Loucy (cell line): ENCODE results near the gene AP3D1.

Source experiments
- H2AFZ ChIP-seq: fragments of 200-600 bp; sonication (generic); 2 replicates; pipeline ENCODE4 v1.6.0; 2016; ENCODE audit warnings: antibody characterized with exemption, mild to moderate bottlenecking, low read length, moderate library complexity
- H3F3A ChIP-seq: fragments of 200-600 bp; 2 replicates; pipeline ENCODE4 v1.6.0; 2016; ENCODE audit warnings: antibody characterized with exemption, low read depth, mild to moderate bottlenecking
- H3K27me3 ChIP-seq: fragments of 200-600 bp; sonication (generic); 2 replicates; pipeline ENCODE4 v1.6.1; 2014; ENCODE audit warnings: low read length, mild to moderate bottlenecking; ENCODE audit not compliant: insufficient read depth, poor library complexity, severe bottlenecking
- H3K36me3 ChIP-seq: fragments of 200-600 bp; sonication (generic); 2 replicates; pipeline ENCODE4 v1.6.1; 2016; ENCODE audit warnings: low read length; ENCODE audit not compliant: insufficient read depth
- H3K4me1 ChIP-seq: fragments of 200-600 bp; sonication (generic); 2 replicates; pipeline ENCODE4 v1.5.1; 2014; ENCODE audit warnings: low read length, mild to moderate bottlenecking; ENCODE audit not compliant: insufficient read depth, poor library complexity, severe bottlenecking
- H3K4me2 ChIP-seq: fragments of 200-600 bp; sonication (generic); 2 replicates; pipeline ENCODE4 v1.6.0; 2014; ENCODE audit warnings: antibody characterized with exemption, low read length, low read depth, mild to moderate bottlenecking; ENCODE audit not compliant: poor library complexity, severe bottlenecking
- H3K4me3 ChIP-seq: fragments of 200-600 bp; sonication (generic); 2 replicates; pipeline ENCODE4 v1.5.1; 2014; ENCODE audit warnings: low read length, mild to moderate bottlenecking, mixed read lengths; ENCODE audit not compliant: poor library complexity, severe bottlenecking
- H3K79me2 ChIP-seq: fragments of 200-600 bp; sonication (generic); 2 replicates; pipeline ENCODE4 v1.6.1; 2014; ENCODE audit warnings: low read length; ENCODE audit not compliant: insufficient read depth
- H3K9ac ChIP-seq: fragments of 200-600 bp; sonication (generic); 2 replicates; pipeline ENCODE4 v1.6.0; 2014; ENCODE audit warnings: mild to moderate bottlenecking, low read depth, low read length, moderate library complexity; ENCODE audit not compliant: poor library complexity, severe bottlenecking
- H3K9me2 ChIP-seq: fragments of 200-600 bp; sonication (generic); replicated peaks from 2 replicates; pipeline ENCODE4 v1.6.1; 2016; ENCODE audit warnings: low read depth, low read length, mixed read lengths
- H3K9me3 ChIP-seq: fragments of 200-600 bp; sonication (generic); 2 replicates; pipeline ENCODE4 v1.6.1; 2014; ENCODE audit warnings: mild to moderate bottlenecking, antibody characterized with exemption, low read length, low read depth; ENCODE audit not compliant: insufficient read depth
- H4K20me1 ChIP-seq: fragments of 200-600 bp; sonication (generic); 2 replicates; pipeline ENCODE4 v1.6.0; 2014; ENCODE audit warnings: antibody characterized with exemption, low read length, mild to moderate bottlenecking; ENCODE audit not compliant: insufficient read depth, poor library complexity, severe bottlenecking
- CTCF ChIP-seq: fragments of 200-600 bp; sonication (generic); conservative IDR thresholded peaks from 2 replicates; pipeline ENCODE4 v1.5.1; 2014; ENCODE audit warnings: mild to moderate bottlenecking, antibody characterized with exemption, low read length
- EZH2phosphoT487 ChIP-seq: fragments of 200-600 bp; IDR thresholded peaks from 2 replicates; pipeline ENCODE4 v1.6.1; 2018; ENCODE audit warnings: antibody characterized with exemption, mild to moderate bottlenecking, moderate library complexity, borderline replicate concordance

Gene AP3D1

GRCh38 chr19:2127758-2128157, 23.6 kb downstream of the AP3D1 start:
- Histone ChIP-seq H3K27me3 (no peaks in the 10 kb centered on the region), H4K20me1 (peaks cover 3% of the 10 kb centered on the region), H3K36me3 (peaks cover 57% of the 10 kb centered on the region; the same call in 1 of the 2 replicates)

GRCh38 chr19:2126879-2127518, 24.4 kb downstream of the AP3D1 start:
- Histone ChIP-seq H2AFZ (no peak overlapping the region), H3K9ac (no peak overlapping the region), H3K4me1 (no peaks in the 10 kb centered on the region), H3K36me3 (peaks cover 57% of the 10 kb centered on the region; the same call in 1 of the 2 replicates), H3K4me2 (no peak overlapping the region), H3K79me2 (no peaks in the 10 kb centered on the region), H3K9me3 (no peaks in the 10 kb centered on the region), H4K20me1 (peaks cover 3% of the 10 kb centered on the region), H3K4me3 (no peak overlapping the region), H3F3A (no peaks in the 10 kb centered on the region), H3K27me3 (no peaks in the 10 kb centered on the region), H3K9me2 (no peaks in the 10 kb centered on the region)
- TF ChIP-seq CTCF (no peak), EZH2phosphoT487 (no peak)

More at GRCh38 chr19:2127758-2128157, 23.6 kb downstream of the AP3D1 start:
- Histone ChIP-seq H3F3A (no peaks in the 10 kb centered on the region), H3K9ac (no peak overlapping the region), H3K9me3 (no peaks in the 10 kb centered on the region), H3K4me3 (no peak overlapping the region), H3K4me2 (no peak overlapping the region), H2AFZ (no peak overlapping the region), H3K9me2 (no peaks in the 10 kb centered on the region), H3K79me2 (no peaks in the 10 kb centered on the region), H3K4me1 (no peaks in the 10 kb centered on the region)
- TF ChIP-seq CTCF (no peak), EZH2phosphoT487 (no peak)

- no peaks in the 10 kb centered on the region for H3K9me2 ChIP-seq
- H3K79me2 ChIP-seq = no peaks in the 10 kb centered on the region
- no peak overlapping the region for H3K9ac ChIP-seq
- no peak overlapping the region for H3K4me2 ChIP-seq
- peaks cover 64% of the 10 kb centered on the region; the same call in 1 of the 2 replicates for H3K36me3 ChIP-seq
- H3K4me3 ChIP-seq = no peak overlapping the region
- H3F3A ChIP-seq = no peaks in the 10 kb centered on the region
- no peaks in the 10 kb centered on the region for H3K4me1 ChIP-seq
- TF ChIP-seq CTCF = no peak
- TF ChIP-seq EZH2phosphoT487 = no peak
- peaks cover 3% of the 10 kb centered on the region for H4K20me1 ChIP-seq
- H3K27me3 ChIP-seq = no peaks in the 10 kb centered on the region
- H3K9me3 ChIP-seq = no peaks in the 10 kb centered on the region
- no peak overlapping the region for H2AFZ ChIP-seq
Measured at GRCh38 chr19:2123682-2124387, 27.5 kb downstream of the AP3D1 start.
